Activated B cell treated with CpG ODN at 0.5 μM for 24 hours (primary cell): ENCODE measurements around the gene BRD9. TPM values are rescaled to one million over a fixed set of nuclear protein-coding genes. Genes with fewer than 3 reads are reported as not detected.

Source experiments
- ATAC-seq: fragments of 200-7000 bp; cut with Tn5 transposase; one replicate; pipeline ENCODE4 v1.10.0; 2021; ENCODE audit warnings: low read depth, mild to moderate bottlenecking, moderate library complexity
- CTCF ChIA-PET: fragments of 350-600 bp; sonication (Branson Sonifier 250); formaldehyde crosslinking; loops from one replicate; lab custom pipeline; 2021; ENCODE audit warnings: antibody characterized with exemption; lab: Charles Lee
- POLR2A ChIA-PET: fragments of 350-600 bp; sonication (Branson Sonifier 250); formaldehyde crosslinking; loops from one replicate; lab custom pipeline; 2021; ENCODE audit warnings: antibody characterized with exemption; lab: Charles Lee
- DNase-seq: peaks from one replicate; pipeline ENCODE4 v3.0.0; 2022
- H3K27ac Mint-ChIP-seq: one replicate; pipeline ENCODE4 v1.8.0; 2020; ENCODE audit warnings: mixed read lengths
- H3K27me3 Mint-ChIP-seq: one replicate; pipeline ENCODE4 v1.8.0; 2021; ENCODE audit warnings: mixed read lengths
- H3K36me3 Mint-ChIP-seq: one replicate; pipeline ENCODE4 v1.8.0; 2021; ENCODE audit warnings: low read depth, mixed read lengths
- H3K4me1 Mint-ChIP-seq: one replicate; pipeline ENCODE4 v1.8.0; 2021; ENCODE audit warnings: mixed read lengths
- H3K4me3 Mint-ChIP-seq: one replicate; pipeline ENCODE4 v1.8.0; 2020; ENCODE audit warnings: mild to moderate bottlenecking, mixed read lengths
- H3K9me3 Mint-ChIP-seq: one replicate; pipeline ENCODE4 v1.8.0; 2020; ENCODE audit warnings: mixed read lengths
- CTCF ChIP-seq: fragments of 200-600 bp; IDR thresholded peaks from one replicate; pipeline ENCODE4 v1.8.0; 2022; ENCODE audit warnings: antibody characterized with exemption, mild to moderate bottlenecking
- intact Hi-C: fragments of 100-400 bp; cut with micrococcal nuclease; formaldehyde crosslinking; loops from one replicate; pipeline ENCODE4 v1.15.1; 2024
- total RNA-seq: library from RNA; stranded (reverse); gene quantifications from 2 replicates; pipeline ENCODE4 v1.2.3, GENCODE V29; 2022

BRD9 gene
- total RNA-seq, 1 donor from 2014 or later = 67.8 TPM

- ChIA-PET CTCF (no interaction called here), POLR2A (no interaction called here)
- ATAC-seq = no peak
- intact Hi-C loops = no loop called here
- no peak for DNase-seq
- Mint-ChIP-seq H3K36me3 (peaks cover 63% of the 10 kb centered on the region), H3K27me3 (no peaks in the 10 kb centered on the region), H3K9me3 (no peaks in the 10 kb centered on the region), H3K4me3 (no peak overlapping the region), H3K27ac (no peak overlapping the region), H3K4me1 (no peaks in the 10 kb centered on the region)
- no peak for TF ChIP-seq CTCF
Measured at GRCh38 chr5:863244-863805, 29.3 kb downstream of the BRD9 start.

GRCh38 chr5:862367-863243, 30.0 kb downstream of the BRD9 start:
- H3K4me3 Mint-ChIP-seq = no peak overlapping the region
- intact Hi-C loops = no loop called here
- no peak for DNase-seq
- CTCF ChIA-PET = no interaction called here
- no peak for TF ChIP-seq CTCF
- H3K36me3 Mint-ChIP-seq = peaks cover 56% of the 10 kb centered on the region
- no peaks in the 10 kb centered on the region for H3K9me3 Mint-ChIP-seq
- no peak overlapping the region for H3K27ac Mint-ChIP-seq
- no peaks in the 10 kb centered on the region for H3K27me3 Mint-ChIP-seq
- POLR2A ChIA-PET = no interaction called here
- no peak for ATAC-seq
- H3K4me1 Mint-ChIP-seq = no peaks in the 10 kb centered on the region

- TF ChIP-seq CTCF = no peak
- no peaks in the 10 kb centered on the region for H3K9me3 Mint-ChIP-seq
- ATAC-seq (no peak), DNase-seq (no peak)
- H3K27me3 Mint-ChIP-seq = no peaks in the 10 kb centered on the region
- H3K4me1 Mint-ChIP-seq = no peaks in the 10 kb centered on the region
- H3K4me3 Mint-ChIP-seq = no peak overlapping the region
- intact Hi-C loops = no loop called here
- ChIA-PET POLR2A (no interaction called here), CTCF (interaction anchor here (0.7 kb wide), 1 partner anchor 8 kb away, joined by 3 read pairs; no protein-coding TSS in a partner anchor)
- H3K36me3 Mint-ChIP-seq = peaks cover 47% of the 10 kb centered on the region
- H3K27ac Mint-ChIP-seq = no peak overlapping the region
Measured at GRCh38 chr5:861442-862366, 30.9 kb downstream of the BRD9 start.

GRCh38 chr5:860506-861150, 32.0 kb downstream of the BRD9 start:
- ChIA-PET POLR2A (no interaction called here), CTCF (interaction anchor here (0.7 kb wide), 1 partner anchor 9 kb away, joined by 3 read pairs; no protein-coding TSS in a partner anchor)
- no peak for DNase-seq

More at GRCh38 chr5:860506-861150, 32.0 kb downstream of the BRD9 start:
- no peaks in the 10 kb centered on the region for H3K27me3 Mint-ChIP-seq
- no peaks in the 10 kb centered on the region for H3K4me1 Mint-ChIP-seq
- no peak for TF ChIP-seq CTCF
- H3K4me3 Mint-ChIP-seq = no peak overlapping the region
- no peaks in the 10 kb centered on the region for H3K9me3 Mint-ChIP-seq
- ATAC-seq = no peak
- intact Hi-C loops = no loop called here
- no peak overlapping the region for H3K27ac Mint-ChIP-seq
- peaks cover 37% of the 10 kb centered on the region for H3K36me3 Mint-ChIP-seq
